HEK293 (cell line): ENCODE results near the gene ALOXE3.

Experiments used
- CTCF ChIA-PET: fragments of 350-600 bp; formaldehyde crosslinking; extraction: SDS; loops from one replicate; lab custom pipeline; 2021; ENCODE audit warnings: antibody characterized with exemption; lab: Yijun Ruan, JAX
- POLR2A ChIA-PET: fragments of 300-600 bp; formaldehyde crosslinking; extraction: SDS; loops from one replicate; lab custom pipeline; 2020; ENCODE audit warnings: antibody characterized with exemption, inconsistent platforms; lab: Yijun Ruan, JAX
- H3K27ac ChIP-seq: fragments of 200-500 bp; sonication (Bioruptor generic); 2 replicates; pipeline ENCODE4 v1.5.1; 2014; ENCODE audit warnings: low read depth, low read length, control low read depth, inconsistent platforms; ENCODE audit errors: extremely low read depth
- H3K36me3 ChIP-seq, 2 experiments: fragments of 200-500 bp in 1 of 2; sonication (Bioruptor generic) in 1 of 2; 1 replicate in 1 of 2; 2 replicates in 1 of 2; pipeline ENCODE4 v1.5.1; 2014 to 2017; ENCODE audit warnings: inconsistent platforms in 2 of 2, low read length in 2 of 2; ENCODE audit not compliant: control insufficient read depth in 2 of 2, insufficient read depth in 1 of 2
- H3K4me1 ChIP-seq: fragments of 200-500 bp; sonication (Bioruptor generic); 2 replicates; pipeline ENCODE4 v1.5.1; 2014; ENCODE audit warnings: mild to moderate bottlenecking, low read length, inconsistent platforms; ENCODE audit not compliant: control insufficient read depth, insufficient read depth
- H3K4me3 ChIP-seq: 2 replicates; pipeline ENCODE4 v1.5.1; 2011; ENCODE audit warnings: low read depth, mild to moderate bottlenecking, control low read depth, low read length, moderate library complexity
- H3K9me3 ChIP-seq: fragments of 200-500 bp; sonication (Bioruptor generic); 2 replicates; pipeline ENCODE4 v1.5.1; 2014; ENCODE audit warnings: low read depth, low read length, inconsistent platforms; ENCODE audit not compliant: control insufficient read depth, insufficient read depth
- GLI2 ChIP-seq: fragments of 450-650 bp; formaldehyde crosslinking; IDR thresholded peaks from 2 replicates; pipeline ENCODE4; 2017; ENCODE audit warnings: missing biosample characterization, missing genetic modification characterization, low read depth, borderline replicate concordance
- HOXA7 ChIP-seq: sonication (generic); formaldehyde crosslinking; IDR thresholded peaks from 2 replicates; pipeline ENCODE4 v1.8.1; 2022; ENCODE audit warnings: missing genetic modification reagents, borderline replicate concordance
- MYNN ChIP-seq: fragments of 450-650 bp; formaldehyde crosslinking; IDR thresholded peaks from 2 replicates; pipeline ENCODE4 v1.5.1; 2016; ENCODE audit warnings: missing biosample characterization, missing genetic modification characterization, borderline replicate concordance
- SCRT2 ChIP-seq: fragments of 450-650 bp; formaldehyde crosslinking; IDR thresholded peaks from 2 replicates; pipeline ENCODE4 v1.5.1; 2016; ENCODE audit warnings: missing biosample characterization, missing genetic modification characterization
- SETDB1 ChIP-seq: IDR thresholded peaks from one replicate; pipeline ENCODE4 v1.6.1; 2017; ENCODE audit warnings: mild to moderate bottlenecking, low read length, moderate library complexity, mixed read lengths; ENCODE audit not compliant: insufficient read length
- SP2 ChIP-seq: fragments of 450-650 bp; formaldehyde crosslinking; IDR thresholded peaks from 2 replicates; pipeline ENCODE4 v1.5.1; 2016; ENCODE audit warnings: missing biosample characterization, missing genetic modification characterization
- TRIM28 ChIP-seq: IDR thresholded peaks from 2 replicates; pipeline ENCODE4 v1.6.1; 2011; ENCODE audit warnings: low read length, control low read depth, borderline replicate concordance
- YY1 ChIP-seq: fragments of 450-650 bp; formaldehyde crosslinking; IDR thresholded peaks from 2 replicates; pipeline ENCODE4 v1.5.1; 2018; ENCODE audit warnings: missing biosample characterization, missing genetic modification characterization
- ZBTB20 ChIP-seq: fragments of 450-650 bp; formaldehyde crosslinking; IDR thresholded peaks from 2 replicates; pipeline ENCODE4 v1.5.1; 2016; ENCODE audit warnings: missing biosample characterization, missing genetic modification characterization
- ZFP37 ChIP-seq: fragments of 450-650 bp; formaldehyde crosslinking; IDR thresholded peaks from 2 replicates; pipeline ENCODE4 v1.5.1; 2016; ENCODE audit warnings: missing biosample characterization, missing genetic modification characterization
- ZNF121 ChIP-seq: fragments of 450-650 bp; formaldehyde crosslinking; IDR thresholded peaks from 2 replicates; pipeline ENCODE4 v1.5.1; 2016; ENCODE audit warnings: missing biosample characterization, missing genetic modification characterization
- ZNF223 ChIP-seq: fragments of 450-650 bp; formaldehyde crosslinking; IDR thresholded peaks from 2 replicates; pipeline ENCODE4 v1.5.1; 2016; ENCODE audit warnings: missing biosample characterization, missing genetic modification characterization
- ZNF24 ChIP-seq: fragments of 450-650 bp; formaldehyde crosslinking; IDR thresholded peaks from 2 replicates; pipeline ENCODE4 v1.5.1; 2016; ENCODE audit warnings: missing biosample characterization, missing genetic modification characterization
- ZNF302 ChIP-seq: fragments of 450-650 bp; formaldehyde crosslinking; IDR thresholded peaks from 2 replicates; pipeline ENCODE4 v1.5.1; 2016; ENCODE audit warnings: missing biosample characterization, missing genetic modification characterization, low read depth
- ZNF37A ChIP-seq: fragments of 450-650 bp; IDR thresholded peaks from 2 replicates; pipeline ENCODE4 v1.5.1; 2018; ENCODE audit warnings: missing biosample characterization, missing genetic modification characterization
- ZNF529 ChIP-seq: fragments of 450-650 bp; formaldehyde crosslinking; IDR thresholded peaks from 2 replicates; pipeline ENCODE4 v1.5.1; 2017; ENCODE audit warnings: missing genetic modification characterization, missing biosample characterization; ENCODE audit not compliant: insufficient replicate concordance
- ZNF555 ChIP-seq: fragments of 450-650 bp; formaldehyde crosslinking; conservative IDR thresholded peaks from 2 replicates; pipeline ENCODE4 v1.5.1; 2017; ENCODE audit warnings: missing biosample characterization, mild to moderate bottlenecking, missing genetic modification characterization, inconsistent platforms
- ZNF560 ChIP-seq: fragments of 450-650 bp; formaldehyde crosslinking; IDR thresholded peaks from 2 replicates; pipeline ENCODE4 v1.5.1; 2017; ENCODE audit warnings: missing biosample characterization, missing genetic modification characterization, borderline replicate concordance
- ZNF621 ChIP-seq: fragments of 450-650 bp; formaldehyde crosslinking; IDR thresholded peaks from 2 replicates; pipeline ENCODE4 v1.5.1; 2017; ENCODE audit warnings: missing biosample characterization, missing genetic modification characterization
- ZNF624 ChIP-seq: fragments of 450-650 bp; formaldehyde crosslinking; IDR thresholded peaks from 2 replicates; pipeline ENCODE4 v1.5.1; 2017; ENCODE audit warnings: missing biosample characterization, missing genetic modification characterization
- ZNF660 ChIP-seq: fragments of 450-650 bp; IDR thresholded peaks from 2 replicates; pipeline ENCODE4 v1.5.1; 2018; ENCODE audit warnings: missing biosample characterization, mild to moderate bottlenecking, missing genetic modification characterization
- ZNF670 ChIP-seq: fragments of 450-650 bp; formaldehyde crosslinking; IDR thresholded peaks from 2 replicates; pipeline ENCODE4 v1.5.1; 2016; ENCODE audit warnings: missing biosample characterization, missing genetic modification characterization, low read depth
- TF ChIP-seq, protein P1 (sequence below): fragments of 450-650 bp; formaldehyde crosslinking; IDR thresholded peaks from 2 replicates; pipeline ENCODE4 v1.5.1; 2016; ENCODE audit warnings: missing biosample characterization, missing genetic modification characterization, low read depth
- TF ChIP-seq, protein P2 (sequence below): fragments of 450-650 bp; formaldehyde crosslinking; IDR thresholded peaks from 2 replicates; pipeline ENCODE4 v1.5.1; 2016; ENCODE audit warnings: missing biosample characterization, missing genetic modification characterization
- TF ChIP-seq, protein P3 (sequence below): fragments of 450-650 bp; formaldehyde crosslinking; IDR thresholded peaks from 2 replicates; pipeline ENCODE4; 2016; ENCODE audit warnings: missing biosample characterization, missing genetic modification characterization

ALOXE3 gene

DNA sequence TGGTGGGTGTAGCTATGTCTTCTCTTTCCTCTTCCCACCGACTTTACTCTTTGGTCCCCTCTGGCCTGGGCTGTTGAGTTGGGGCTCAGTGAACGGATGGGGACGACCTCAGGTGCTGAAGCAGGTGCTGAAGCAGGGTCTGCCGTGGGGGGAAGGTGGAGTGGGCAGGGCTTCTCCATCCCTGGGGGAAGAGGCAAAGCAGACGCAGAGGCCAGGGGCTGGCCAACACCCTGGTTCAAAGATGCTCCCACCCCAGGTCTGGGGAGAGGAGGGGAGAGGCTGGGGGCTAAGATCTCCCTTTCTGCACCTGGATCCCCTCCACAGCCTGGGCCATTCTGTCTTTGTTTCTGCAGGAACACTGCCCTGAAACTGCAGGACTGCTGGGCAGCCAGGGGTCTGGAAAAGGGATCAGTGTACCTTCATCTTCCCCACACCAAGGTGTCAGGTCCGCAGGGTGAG is 53.7 kb downstream of the ALOXE3 start:
- no peaks in the 10 kb centered on the region for H3K36me3 ChIP-seq
- CTCF ChIA-PET = interaction anchor here (0.8 to 3.0 kb wide), 3 partner anchors 10 to 46 kb away, joined by 3 to 20 read pairs (median 10); no protein-coding TSS in a partner anchor
- no peak overlapping the region for H3K27ac ChIP-seq
- TF ChIP-seq YY1 (tag by site-specific recombination) = no peak
- no peak for TF ChIP-seq TRIM28
- TF ChIP-seq ZNF529 (tag by site-specific recombination) = no peak
- TF ChIP-seq, all 188 proteins: peak for 0
- H3K9me3 ChIP-seq = no peaks in the 10 kb centered on the region
- H3K4me1 ChIP-seq = peaks cover 15% of the 10 kb centered on the region
- POLR2A ChIA-PET = no interaction called here
- H3K4me3 ChIP-seq = no peak overlapping the region

DNA sequence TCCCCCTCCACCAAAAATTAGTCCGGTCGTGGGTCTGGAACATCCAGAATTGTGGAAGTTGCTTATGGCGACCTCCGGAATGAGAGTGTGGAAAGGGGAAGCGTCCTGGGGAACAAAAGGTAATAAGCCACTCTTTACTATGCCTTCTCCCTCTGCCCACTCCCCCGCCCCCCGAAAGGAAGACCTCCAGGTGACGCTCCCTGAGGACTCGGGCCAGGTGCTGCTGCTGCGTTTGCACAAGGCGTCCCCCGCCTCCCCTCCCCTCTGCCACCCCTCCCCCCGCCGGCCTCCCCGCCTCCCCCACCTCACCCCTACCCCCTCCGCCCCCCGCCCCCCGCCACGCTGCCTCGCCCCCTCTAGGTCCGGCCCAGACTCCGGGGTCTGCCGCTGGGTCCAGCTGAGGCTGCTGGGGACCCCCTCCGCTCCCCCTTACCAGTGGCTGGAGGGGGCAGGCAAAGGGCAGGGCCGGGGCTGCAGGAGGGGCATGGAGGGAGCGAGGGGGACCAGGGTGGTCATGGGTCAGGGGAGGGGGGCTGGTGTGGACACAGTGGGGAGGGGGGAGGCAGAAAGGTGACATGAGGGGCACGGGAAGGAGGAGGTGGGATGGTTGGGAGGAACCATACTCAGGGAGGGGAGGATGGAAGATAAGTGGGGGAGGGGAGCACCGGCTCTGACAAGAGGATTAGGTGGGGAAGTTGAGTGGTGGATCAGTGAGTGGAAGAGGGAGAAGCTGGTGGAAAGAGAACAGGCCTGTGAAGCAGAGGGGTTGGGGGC is 54.4 kb downstream of the ALOXE3 start:
- Histone ChIP-seq H3K4me1 (peaks cover 15% of the 10 kb centered on the region), H3K9me3 (no peaks in the 10 kb centered on the region)
- POLR2A ChIA-PET = no interaction called here
- TF ChIP-seq ZNF560 (no peak), MYNN (tag by site-specific recombination) (no peak), SCRT2 (tag by site-specific recombination) (no peak), ZNF24 (tag by site-specific recombination) (no peak), ZNF624 (tag by site-specific recombination) (no peak)
- TF ChIP-seq, protein P1, sequence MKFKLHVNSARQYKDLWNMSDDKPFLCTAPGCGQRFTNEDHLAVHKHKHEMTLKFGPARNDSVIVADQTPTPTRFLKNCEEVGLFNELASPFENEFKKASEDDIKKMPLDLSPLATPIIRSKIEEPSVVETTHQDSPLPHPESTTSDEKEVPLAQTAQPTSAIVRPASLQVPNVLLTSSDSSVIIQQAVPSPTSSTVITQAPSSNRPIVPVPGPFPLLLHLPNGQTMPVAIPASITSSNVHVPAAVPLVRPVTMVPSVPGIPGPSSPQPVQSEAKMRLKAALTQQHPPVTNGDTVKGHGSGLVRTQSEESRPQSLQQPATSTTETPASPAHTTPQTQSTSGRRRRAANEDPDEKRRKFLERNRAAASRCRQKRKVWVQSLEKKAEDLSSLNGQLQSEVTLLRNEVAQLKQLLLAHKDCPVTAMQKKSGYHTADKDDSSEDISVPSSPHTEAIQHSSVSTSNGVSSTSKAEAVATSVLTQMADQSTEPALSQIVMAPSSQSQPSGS (tag by site-specific recombination) = no peak
- TF ChIP-seq, protein P2, sequence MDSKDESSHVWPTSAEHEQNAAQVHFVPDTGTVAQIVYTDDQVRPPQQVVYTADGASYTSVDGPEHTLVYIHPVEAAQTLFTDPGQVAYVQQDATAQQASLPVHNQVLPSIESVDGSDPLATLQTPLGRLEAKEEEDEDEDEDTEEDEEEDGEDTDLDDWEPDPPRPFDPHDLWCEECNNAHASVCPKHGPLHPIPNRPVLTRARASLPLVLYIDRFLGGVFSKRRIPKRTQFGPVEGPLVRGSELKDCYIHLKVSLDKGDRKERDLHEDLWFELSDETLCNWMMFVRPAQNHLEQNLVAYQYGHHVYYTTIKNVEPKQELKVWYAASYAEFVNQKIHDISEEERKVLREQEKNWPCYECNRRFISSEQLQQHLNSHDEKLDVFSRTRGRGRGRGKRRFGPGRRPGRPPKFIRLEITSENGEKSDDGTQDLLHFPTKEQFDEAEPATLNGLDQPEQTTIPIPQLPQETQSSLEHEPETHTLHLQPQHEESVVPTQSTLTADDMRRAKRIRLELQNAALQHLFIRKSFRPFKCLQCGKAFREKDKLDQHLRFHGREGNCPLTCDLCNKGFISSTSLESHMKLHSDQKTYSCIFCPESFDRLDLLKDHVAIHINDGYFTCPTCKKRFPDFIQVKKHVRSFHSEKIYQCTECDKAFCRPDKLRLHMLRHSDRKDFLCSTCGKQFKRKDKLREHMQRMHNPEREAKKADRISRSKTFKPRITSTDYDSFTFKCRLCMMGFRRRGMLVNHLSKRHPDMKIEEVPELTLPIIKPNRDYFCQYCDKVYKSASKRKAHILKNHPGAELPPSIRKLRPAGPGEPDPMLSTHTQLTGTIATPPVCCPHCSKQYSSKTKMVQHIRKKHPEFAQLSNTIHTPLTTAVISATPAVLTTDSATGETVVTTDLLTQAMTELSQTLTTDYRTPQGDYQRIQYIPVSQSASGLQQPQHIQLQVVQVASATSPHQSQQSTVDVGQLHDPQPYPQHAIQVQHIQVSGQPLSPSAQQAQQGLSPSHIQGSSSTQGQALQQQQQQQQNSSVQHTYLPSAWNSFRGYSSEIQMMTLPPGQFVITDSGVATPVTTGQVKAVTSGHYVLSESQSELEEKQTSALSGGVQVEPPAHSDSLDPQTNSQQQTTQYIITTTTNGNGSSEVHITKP = peak; percentile 53
- TF ChIP-seq, all 188 proteins: peak for 1
- Histone ChIP-seq H3K4me3 (no peak overlapping the region), H3K36me3 (no peaks in the 10 kb centered on the region), H3K27ac (no peak overlapping the region)
- CTCF ChIA-PET = interaction anchor here (0.8 to 3.0 kb wide), 3 partner anchors 10 to 46 kb away, joined by 3 to 20 read pairs (median 10); no protein-coding TSS in a partner anchor

DNA sequence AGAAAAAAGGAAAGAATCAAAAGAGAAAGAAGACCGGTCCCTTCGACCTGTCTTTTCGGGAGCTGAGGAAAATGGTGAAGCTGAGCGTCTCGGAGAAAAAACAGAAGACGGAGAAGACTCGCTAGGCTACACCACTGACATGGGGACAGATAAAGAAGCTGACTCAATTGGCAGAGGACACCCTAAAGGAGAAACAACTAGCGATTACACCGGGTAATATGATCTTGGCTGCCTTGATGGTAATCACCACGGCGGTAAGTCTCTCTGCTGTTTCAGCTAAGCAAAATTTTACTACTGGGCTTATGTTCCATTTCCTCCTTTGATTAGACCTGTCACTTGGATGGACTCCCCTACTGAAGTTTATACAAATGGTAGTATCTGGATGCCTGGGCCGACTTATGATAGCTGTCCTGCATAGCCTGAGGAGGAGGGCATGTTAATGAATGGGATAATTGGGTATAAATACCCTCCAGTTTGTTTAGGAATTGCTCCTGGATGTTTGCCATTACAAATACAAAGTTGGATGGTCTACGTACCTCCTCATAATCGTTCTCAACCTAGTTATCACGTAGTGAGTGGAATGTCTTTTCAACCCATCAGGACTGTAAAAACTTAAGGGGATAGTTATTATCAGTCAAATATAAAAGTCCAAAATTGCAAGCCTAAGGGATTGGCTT is 55.4 kb downstream of the ALOXE3 start:
- H3K4me3 ChIP-seq = peak overlapping the region; percentile 8
- no peaks in the 10 kb centered on the region for H3K9me3 ChIP-seq
- peaks cover 15% of the 10 kb centered on the region for H3K4me1 ChIP-seq
- ChIA-PET CTCF (interaction anchor here (0.6 to 7.9 kb wide), 13 partner anchors 7 to 1485 kb away, joined by 3 to 214 read pairs (median 6); partner anchors contain the start of genes ALOXE3 and KRABD2), POLR2A (interaction anchor here (0.7 to 1.3 kb wide), 7 partner anchors 11 to 226 kb away, joined by 3 to 4 read pairs (median 3); partner anchors contain the start of genes AURKB, CTC1 and RANGRF)
- H3K36me3 ChIP-seq = no peaks in the 10 kb centered on the region
- peak overlapping the region; percentile 57 for H3K27ac ChIP-seq
- TF ChIP-seq ZNF37A (tag by site-specific recombination) = no peak
- TF ChIP-seq SP2 (tag by site-specific recombination) = no peak
- TF ChIP-seq ZNF223 = no peak
- no peak for TF ChIP-seq SETDB1
- TF ChIP-seq HOXA7 = no peak
- no peak for TF ChIP-seq ZNF555
- no peak for TF ChIP-seq GLI2 (tag by site-specific recombination)
- no peak for TF ChIP-seq ZBTB20
- TF ChIP-seq ZNF121 = no peak; the same call in 1 of the 2 replicates
- TF ChIP-seq, protein P3, sequence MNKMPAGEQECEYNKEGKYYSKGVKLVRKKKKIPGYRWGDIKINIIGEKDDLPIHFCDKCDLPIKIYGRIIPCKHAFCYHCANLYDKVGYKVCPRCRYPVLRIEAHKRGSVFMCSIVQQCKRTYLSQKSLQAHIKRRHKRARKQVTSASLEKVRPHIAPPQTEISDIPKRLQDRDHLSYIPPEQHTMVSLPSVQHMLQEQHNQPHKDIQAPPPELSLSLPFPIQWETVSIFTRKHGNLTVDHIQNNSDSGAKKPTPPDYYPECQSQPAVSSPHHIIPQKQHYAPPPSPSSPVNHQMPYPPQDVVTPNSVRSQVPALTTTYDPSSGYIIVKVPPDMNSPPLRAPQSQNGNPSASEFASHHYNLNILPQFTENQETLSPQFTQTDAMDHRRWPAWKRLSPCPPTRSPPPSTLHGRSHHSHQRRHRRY (tag by site-specific recombination) = no peak
- TF ChIP-seq ZNF670 (tag by site-specific recombination) = no peak
- no peak for TF ChIP-seq ZNF302 (tag by site-specific recombination)
- no peak; the same call in none of the 2 replicates for TF ChIP-seq ZNF660 (tag by site-specific recombination)
- TF ChIP-seq ZFP37 (tag by site-specific recombination) = no peak
- no peak for TF ChIP-seq ZNF621
